Activated naive CD4-positive, alpha-beta T cell treated with anti-CD3 and anti-CD28 coated beads, Interleukin-2, amount 10 ng/mL, durations not matched to agents 7 days and 5 days (primary cell): Measurements from ENCODE around the gene ARHGEF3.

ENCODE experiments used
- CTCF ChIA-PET: fragments of 350-600 bp; sonication (Branson Sonifier 250); formaldehyde crosslinking; loops from one replicate; lab custom pipeline; 2021; ENCODE audit warnings: antibody characterized with exemption; lab: Charles Lee
- DNase-seq: peaks from one replicate; pipeline ENCODE4 v3.0.0-alpha.2; 2020
- H3K27ac Mint-ChIP-seq: one replicate; pipeline ENCODE4 v1.8.0; 2021; ENCODE audit warnings: mild to moderate bottlenecking, moderate library complexity, mixed read lengths
- H3K27me3 Mint-ChIP-seq: one replicate; pipeline ENCODE4 v1.8.0; 2021; ENCODE audit warnings: mild to moderate bottlenecking, mixed read lengths
- H3K36me3 Mint-ChIP-seq: one replicate; pipeline ENCODE4 v1.8.0; 2021; ENCODE audit warnings: mixed read lengths
- H3K4me1 Mint-ChIP-seq: one replicate; pipeline ENCODE4 v1.8.0; 2021; ENCODE audit warnings: mixed read lengths
- H3K4me3 Mint-ChIP-seq: one replicate; pipeline ENCODE4 v1.8.0; 2021; ENCODE audit warnings: mild to moderate bottlenecking, moderate library complexity, mixed read lengths
- H3K9me3 Mint-ChIP-seq: one replicate; pipeline ENCODE4 v1.8.0; 2021; ENCODE audit warnings: mixed read lengths

ARHGEF3 gene

DNA sequence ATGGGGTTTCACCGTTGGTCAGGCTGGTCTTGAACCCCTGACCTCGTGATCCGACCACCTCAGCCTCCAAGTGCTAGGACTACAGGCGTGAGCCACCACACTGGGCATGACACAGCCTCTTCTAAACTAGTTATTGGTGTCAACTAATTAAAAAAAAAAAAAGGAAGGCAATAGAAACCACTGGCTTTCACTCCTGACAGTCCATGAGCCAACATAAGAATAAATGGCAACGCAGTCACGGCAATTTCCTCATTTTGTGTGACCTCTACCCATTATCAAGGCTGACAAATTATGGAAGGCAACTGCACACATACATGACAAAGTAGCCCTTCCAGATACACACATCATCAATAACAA lies 5.9 kb downstream of the ARHGEF3 start:
- no peak overlapping the region for H3K4me3 Mint-ChIP-seq
- H3K36me3 Mint-ChIP-seq, result peaks cover 63% of the 10 kb centered on the region
- peak overlapping the region; percentile 76 for H3K27ac Mint-ChIP-seq

DNA sequence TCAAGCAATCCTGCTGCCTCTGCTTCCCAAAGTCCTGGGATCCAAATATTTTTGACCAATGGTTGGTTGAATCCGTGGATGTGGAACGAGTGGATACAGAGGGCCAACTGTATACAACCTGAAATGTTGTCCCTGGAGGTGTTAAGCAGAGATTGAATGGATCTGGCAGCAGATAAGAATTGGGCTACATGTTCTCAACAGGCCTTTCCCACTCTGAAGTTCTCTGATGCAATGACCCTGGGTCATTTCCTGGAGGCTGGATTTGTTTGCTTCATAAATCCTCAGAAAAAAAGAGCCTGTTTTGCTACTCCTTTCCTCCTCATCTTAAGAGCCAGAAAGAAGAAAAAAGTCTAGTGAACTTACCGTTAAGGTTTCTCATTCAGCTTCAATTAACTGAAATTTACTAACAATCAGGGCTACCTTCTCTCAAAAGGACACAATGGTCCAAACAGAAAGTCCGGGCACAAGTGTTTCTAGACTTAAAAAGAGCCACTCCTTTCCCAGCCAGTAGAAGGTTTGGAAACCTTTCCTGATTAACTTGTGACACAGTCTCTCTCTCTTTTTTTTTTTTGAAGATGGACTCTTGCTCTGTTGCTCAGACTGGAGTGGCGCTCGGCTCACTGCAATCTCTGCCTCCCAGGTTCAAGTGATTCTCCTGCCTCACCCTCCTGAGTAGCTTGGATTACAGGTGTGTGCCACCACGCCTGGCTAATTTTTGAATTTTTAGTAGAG lies 6.5 kb downstream of the ARHGEF3 start:
- Mint-ChIP-seq H3K4me3 (no peak overlapping the region), H3K36me3 (peaks cover 58% of the 10 kb centered on the region), H3K4me1 (peaks cover 86% of the 10 kb centered on the region), H3K9me3 (peaks cover 3% of the 10 kb centered on the region), H3K27me3 (no peaks in the 10 kb centered on the region), H3K27ac (peak overlapping the region; percentile 76)
- CTCF ChIA-PET, result interaction anchor here (7.0 kb wide), 1 partner anchor 12 kb away, joined by 92 read pairs; no protein-coding TSS in a partner anchor
- DNase-seq, result no peak

More for the DNA sequence above, 5.9 kb downstream of the ARHGEF3 start:
- H3K4me1 Mint-ChIP-seq, result peaks cover 82% of the 10 kb centered on the region
- DNase-seq, result no peak
- no peaks in the 10 kb centered on the region for H3K27me3 Mint-ChIP-seq
- peaks cover 3% of the 10 kb centered on the region for H3K9me3 Mint-ChIP-seq
- CTCF ChIA-PET, result interaction anchor here (1.2 to 7.0 kb wide), 2 partner anchors 13 to 72 kb away, joined by 3 to 92 read pairs; no protein-coding TSS in a partner anchor

DNA sequence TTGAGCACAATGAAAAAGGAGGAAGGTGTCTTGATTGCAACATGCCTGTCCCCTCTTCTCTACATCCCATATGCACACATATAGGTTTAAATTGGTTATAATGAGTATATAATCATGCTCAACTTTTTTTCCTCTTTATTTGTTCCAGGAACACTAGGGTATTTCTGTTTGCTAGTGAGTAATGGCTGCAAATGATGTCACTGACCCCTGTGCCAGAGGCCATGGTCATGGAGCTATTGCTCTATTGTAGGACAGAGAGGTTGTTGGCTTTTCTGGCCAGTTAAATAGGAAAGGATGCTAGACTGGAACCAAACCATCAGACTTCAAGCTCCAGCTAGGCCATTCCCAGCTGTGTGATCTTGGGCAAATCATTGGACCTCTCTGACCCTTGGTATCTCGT lies 9.6 kb downstream of the ARHGEF3 start:
- Mint-ChIP-seq H3K27me3 (no peaks in the 10 kb centered on the region), H3K27ac (peak overlapping the region; percentile 99), H3K4me1 (peaks cover 93% of the 10 kb centered on the region), H3K4me3 (no peak overlapping the region), H3K36me3 (peaks cover 60% of the 10 kb centered on the region), H3K9me3 (peaks cover 3% of the 10 kb centered on the region)
- DNase-seq, result no peak
- CTCF ChIA-PET, result interaction anchor here (0.9 to 2.1 kb wide), 3 partner anchors 10 to 67 kb away, joined by 3 to 6 read pairs (median 4); no protein-coding TSS in a partner anchor

DNA sequence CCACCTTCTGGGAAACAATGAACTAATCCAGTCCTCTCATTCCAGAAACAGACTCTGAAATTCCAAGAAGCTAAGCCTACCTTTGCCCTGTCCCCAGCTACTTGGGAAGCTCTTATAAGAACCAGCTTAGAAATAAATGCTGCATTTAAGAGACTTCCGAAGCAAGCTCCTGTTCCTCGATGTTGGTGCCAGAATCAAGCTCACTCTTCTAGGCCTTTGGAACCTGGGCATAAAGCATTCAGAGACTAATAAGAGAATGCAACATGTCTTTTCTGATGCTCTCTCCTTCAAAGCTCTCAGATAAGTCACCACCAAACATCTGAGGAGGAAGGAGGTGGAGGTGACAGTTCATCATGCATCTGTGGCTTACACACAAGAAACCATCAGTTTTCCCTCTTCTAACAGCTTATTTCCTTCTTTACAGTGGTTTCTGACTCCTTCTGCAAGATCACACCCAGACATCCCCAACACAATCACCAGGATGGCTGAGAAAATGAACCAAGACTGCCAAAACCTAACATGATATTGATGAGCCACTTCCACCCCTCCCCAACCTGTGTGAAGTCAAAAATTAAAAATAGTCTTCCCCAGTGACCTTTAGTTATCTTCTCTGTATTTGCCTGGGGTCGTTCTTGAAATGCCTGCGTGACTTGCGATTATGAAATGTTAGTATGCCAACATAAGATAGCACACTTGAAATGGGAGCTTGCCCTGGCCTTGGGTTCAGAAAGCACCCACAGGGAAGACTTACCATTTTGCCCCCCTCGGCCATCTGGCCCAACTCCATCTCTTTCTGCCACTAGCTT lies 11.5 kb downstream of the ARHGEF3 start:
- Mint-ChIP-seq H3K9me3 (peaks cover 3% of the 10 kb centered on the region), H3K27me3 (no peaks in the 10 kb centered on the region), H3K4me3 (peak overlapping the region; percentile 47), H3K27ac (peak overlapping the region; percentile 99), H3K4me1 (peaks cover 93% of the 10 kb centered on the region), H3K36me3 (peaks cover 61% of the 10 kb centered on the region)
- CTCF ChIA-PET, result interaction anchor here (0.8 to 3.9 kb wide), 8 partner anchors 9 to 199 kb away, joined by 3 to 59 read pairs (median 3); partner anchors contain the start of gene ARHGEF3
- DNase-seq, result peak; percentile 33

DNA sequence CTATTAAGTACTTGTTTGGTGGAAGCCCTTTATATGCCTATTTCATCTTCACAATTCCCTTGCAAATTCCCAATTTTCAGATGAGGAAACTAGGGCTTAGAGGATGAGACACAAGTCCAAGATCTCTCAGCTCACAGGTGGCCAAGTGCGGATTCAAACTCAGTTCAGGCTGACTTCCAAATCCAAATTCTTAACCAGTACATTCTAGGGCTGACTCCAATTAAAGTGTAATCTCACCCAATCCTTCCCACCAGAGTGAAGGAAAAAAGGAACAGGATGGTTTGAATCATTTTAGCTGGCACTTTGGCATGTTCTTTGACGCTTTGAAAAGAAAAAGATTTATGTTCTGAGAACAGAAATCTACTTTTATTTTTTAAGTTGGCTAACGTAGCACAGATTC lies 12.7 kb downstream of the ARHGEF3 start:
- no peaks in the 10 kb centered on the region for H3K27me3 Mint-ChIP-seq
- peaks cover 62% of the 10 kb centered on the region for H3K36me3 Mint-ChIP-seq
- H3K4me3 Mint-ChIP-seq, result peak overlapping the region; percentile 47
- peaks cover 96% of the 10 kb centered on the region for H3K4me1 Mint-ChIP-seq
- H3K9me3 Mint-ChIP-seq, result peaks cover 3% of the 10 kb centered on the region
- CTCF ChIA-PET, result interaction anchor here (0.6 to 3.9 kb wide), 8 partner anchors 11 to 200 kb away, joined by 3 to 59 read pairs (median 3); partner anchors contain the start of gene ARHGEF3
- H3K27ac Mint-ChIP-seq, result peak overlapping the region; percentile 99
- DNase-seq, result no peak

DNA sequence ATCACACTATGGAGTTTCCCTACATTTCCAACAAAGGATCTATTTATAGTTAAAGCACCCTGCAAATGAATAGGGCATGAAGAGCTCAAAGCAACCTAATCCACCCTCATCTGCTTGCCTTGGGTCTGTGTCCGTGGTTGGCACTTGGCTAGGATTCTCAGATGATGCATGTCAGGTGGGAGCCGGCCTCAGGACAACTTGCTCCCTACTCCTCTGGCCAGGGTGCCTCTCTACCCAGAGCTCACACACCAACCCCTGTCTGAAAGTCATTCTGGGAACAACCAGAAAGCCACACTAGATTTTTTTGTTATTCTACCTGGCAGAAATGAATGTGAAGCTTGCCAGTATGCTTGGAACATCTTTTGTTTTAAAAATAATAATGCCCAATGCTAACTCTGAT lies 13.2 kb downstream of the ARHGEF3 start:
- H3K36me3 Mint-ChIP-seq, result peaks cover 58% of the 10 kb centered on the region

DNA sequence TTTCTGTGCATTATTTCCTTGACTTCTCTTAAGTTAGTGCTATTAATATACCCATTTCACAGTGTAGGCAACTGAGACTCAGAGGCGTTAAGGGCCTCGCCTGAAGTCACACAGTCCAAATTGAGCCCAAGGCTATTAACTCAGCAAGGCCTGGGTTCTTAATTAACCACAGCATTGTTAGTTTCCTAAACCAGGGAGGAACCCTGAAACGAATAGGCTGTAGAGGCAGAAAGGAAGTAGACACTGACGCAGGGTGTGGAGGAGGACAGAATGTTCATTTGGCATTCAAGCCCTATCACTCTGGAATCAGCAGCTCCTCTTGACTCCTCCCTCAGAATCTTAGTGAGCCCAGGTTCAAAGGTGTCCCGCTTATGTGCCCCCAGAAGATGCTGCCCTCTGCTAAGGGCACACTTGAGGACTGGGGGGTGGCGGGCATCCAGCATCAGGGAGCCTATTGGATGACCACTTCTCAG lies 13.9 kb downstream of the ARHGEF3 start:
- Mint-ChIP-seq H3K9me3 (no peaks in the 10 kb centered on the region), H3K27ac (peak overlapping the region; percentile 99)

More for the DNA sequence above, 13.2 kb downstream of the ARHGEF3 start:
- peaks cover 97% of the 10 kb centered on the region for H3K4me1 Mint-ChIP-seq
- peak overlapping the region; percentile 47 for H3K4me3 Mint-ChIP-seq
- no peaks in the 10 kb centered on the region for H3K27me3 Mint-ChIP-seq
- H3K9me3 Mint-ChIP-seq, result no peaks in the 10 kb centered on the region
- CTCF ChIA-PET, result interaction anchor here (0.6 to 3.9 kb wide), 9 partner anchors 11 to 127 kb away, joined by 3 to 59 read pairs (median 3); partner anchors contain the start of gene ARHGEF3
- peak overlapping the region; percentile 99 for H3K27ac Mint-ChIP-seq
- DNase-seq, result no peak

DNA sequence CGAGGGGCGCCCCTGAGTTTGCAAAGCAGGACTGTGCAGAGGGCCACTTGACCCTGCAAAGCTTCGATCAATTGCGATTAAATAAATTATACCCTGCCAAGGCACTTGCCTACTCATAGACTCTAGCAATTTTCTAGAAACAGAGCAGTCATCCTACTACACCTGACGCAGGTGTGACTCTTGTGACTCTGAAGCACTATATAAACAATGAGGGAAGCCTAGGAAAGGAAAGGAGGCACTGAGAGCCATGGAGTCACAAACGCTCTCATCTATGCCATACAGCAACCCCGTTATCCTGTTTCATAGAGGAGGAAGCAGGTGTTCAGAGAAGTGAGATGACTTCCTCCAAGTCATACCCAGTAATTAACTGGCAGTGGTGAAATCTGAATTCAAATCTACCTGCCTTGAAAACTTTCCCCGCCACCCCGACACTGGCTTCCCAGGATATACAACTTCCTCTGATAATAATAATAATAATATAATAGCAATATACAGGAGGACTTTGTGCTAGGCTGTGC lies 14.4 kb downstream of the ARHGEF3 start:
- H3K9me3 Mint-ChIP-seq, result no peaks in the 10 kb centered on the region
- CTCF ChIA-PET, result interaction anchor here (1.0 to 7.9 kb wide), 5 partner anchors 12 to 85 kb away, joined by 4 to 92 read pairs (median 11); partner anchors contain the start of gene ARHGEF3
- no peaks in the 10 kb centered on the region for H3K27me3 Mint-ChIP-seq
- H3K27ac Mint-ChIP-seq, result peak overlapping the region; percentile 99
- H3K4me3 Mint-ChIP-seq, result peak overlapping the region; percentile 21
- no peak for DNase-seq
- H3K4me1 Mint-ChIP-seq, result peaks cover 100% of the 10 kb centered on the region
- H3K36me3 Mint-ChIP-seq, result peaks cover 58% of the 10 kb centered on the region

More for the DNA sequence above, 13.9 kb downstream of the ARHGEF3 start:
- Mint-ChIP-seq H3K4me3 (peak overlapping the region; percentile 47), H3K27me3 (no peaks in the 10 kb centered on the region), H3K4me1 (peaks cover 99% of the 10 kb centered on the region), H3K36me3 (peaks cover 56% of the 10 kb centered on the region)
- DNase-seq, result peak; percentile 35
- CTCF ChIA-PET, result interaction anchor here (0.7 to 3.9 kb wide), 4 partner anchors 12 to 85 kb away, joined by 3 to 59 read pairs (median 7); partner anchors contain the start of gene ARHGEF3

DNA sequence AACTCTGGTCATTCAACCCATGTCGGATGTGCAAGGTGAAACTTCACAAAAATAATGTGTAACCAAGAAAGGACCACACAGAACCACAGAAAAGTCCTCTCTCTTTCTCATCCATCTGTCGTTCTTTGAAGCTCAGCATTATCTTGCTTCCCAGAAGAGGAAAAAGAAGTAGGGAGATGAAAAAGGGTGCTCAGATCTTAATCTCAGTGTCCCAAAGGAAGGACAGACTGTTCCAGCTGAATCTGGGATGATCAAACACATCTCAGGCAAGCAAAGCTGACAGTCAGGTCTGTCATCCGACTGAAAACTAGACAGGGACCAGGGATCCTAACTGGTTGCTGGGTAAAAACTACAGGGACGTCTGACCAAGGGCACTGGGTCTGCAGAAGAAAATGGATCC lies 16.2 kb downstream of the ARHGEF3 start:
- H3K4me1 Mint-ChIP-seq, result peaks cover 100% of the 10 kb centered on the region
- H3K36me3 Mint-ChIP-seq, result peaks cover 64% of the 10 kb centered on the region
- peak overlapping the region; percentile 99 for H3K27ac Mint-ChIP-seq
- no peak for DNase-seq
- no peaks in the 10 kb centered on the region for H3K9me3 Mint-ChIP-seq
- CTCF ChIA-PET, result interaction anchor here (1.2 to 7.9 kb wide), 4 partner anchors 14 to 33 kb away, joined by 4 to 92 read pairs (median 7); partner anchors contain the start of gene ARHGEF3
- H3K4me3 Mint-ChIP-seq, result peak overlapping the region; percentile 37
- no peaks in the 10 kb centered on the region for H3K27me3 Mint-ChIP-seq

DNA sequence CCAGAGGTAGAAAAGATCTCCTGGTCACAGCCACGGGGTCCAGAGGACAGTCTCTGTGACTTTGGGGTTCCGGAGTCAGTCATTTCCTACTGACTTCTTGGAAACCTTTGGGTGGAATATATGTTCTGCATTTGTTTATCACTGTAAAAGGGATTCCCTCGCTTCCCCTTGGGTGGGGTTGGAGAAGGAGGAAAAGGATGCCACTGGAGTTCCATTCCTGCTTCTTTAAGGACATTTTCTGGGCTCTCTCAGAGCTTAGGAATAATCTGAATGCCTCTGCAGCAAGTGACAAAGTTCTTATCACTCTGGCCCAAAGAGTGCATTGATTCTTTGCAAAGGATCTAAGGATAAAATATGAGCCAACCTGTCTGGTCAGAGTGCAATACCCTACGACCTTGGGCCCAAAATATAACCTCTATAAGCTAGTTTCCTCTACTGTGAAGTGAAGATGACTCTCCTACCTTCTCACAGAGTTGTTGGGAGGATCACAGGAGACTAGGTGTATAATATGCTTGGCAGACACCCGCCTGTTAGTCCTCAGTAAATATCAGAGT lies 17.2 kb downstream of the ARHGEF3 start:
- CTCF ChIA-PET, result interaction anchor here (0.9 to 7.9 kb wide), 5 partner anchors 14 to 81 kb away, joined by 3 to 92 read pairs (median 5); partner anchors contain the start of gene ARHGEF3

DNA sequence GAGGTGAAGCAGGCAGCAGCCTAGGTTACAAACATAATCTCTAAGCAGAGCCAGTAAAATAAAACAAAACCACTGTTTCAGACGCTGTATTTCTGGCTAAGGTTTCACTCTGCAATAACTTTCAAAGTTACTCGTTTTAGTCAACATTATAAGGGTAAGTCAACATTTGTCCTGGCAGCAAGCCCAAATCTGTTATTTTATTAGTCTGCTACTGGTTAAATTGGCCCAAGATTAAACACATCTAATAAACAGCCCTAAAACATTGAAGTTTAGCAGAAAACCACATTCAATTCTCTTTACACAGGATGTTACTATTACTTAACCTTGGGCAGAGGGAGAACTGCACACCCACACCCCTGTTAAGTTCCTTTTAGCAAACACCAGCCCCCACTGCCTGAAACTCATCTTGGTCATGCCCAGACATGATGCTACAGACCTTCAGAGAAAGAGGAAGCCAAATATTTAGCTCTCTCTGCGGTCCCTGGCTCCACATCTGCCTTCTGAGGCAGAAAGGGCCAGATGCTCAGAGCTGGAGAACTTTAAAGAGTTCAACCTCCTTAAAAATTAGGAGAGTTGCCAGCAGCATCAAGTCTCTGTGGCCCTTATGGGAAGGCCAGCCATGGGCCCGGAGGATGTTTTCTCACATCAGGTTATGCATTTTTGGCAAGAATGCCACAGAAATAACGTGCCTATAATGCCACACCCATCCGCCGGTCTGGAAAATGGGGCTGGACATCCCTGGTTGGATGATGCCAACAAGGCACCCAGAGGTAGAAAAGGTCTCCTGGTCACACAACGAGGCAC lies 17.9 kb downstream of the ARHGEF3 start:
- peak overlapping the region; percentile 62 for H3K4me3 Mint-ChIP-seq
- no peaks in the 10 kb centered on the region for H3K9me3 Mint-ChIP-seq
- no peaks in the 10 kb centered on the region for H3K27me3 Mint-ChIP-seq
- CTCF ChIA-PET, result interaction anchor here (0.7 to 7.9 kb wide), 6 partner anchors 15 to 84 kb away, joined by 3 to 92 read pairs (median 4); partner anchors contain the start of gene ARHGEF3
- H3K36me3 Mint-ChIP-seq, result peaks cover 75% of the 10 kb centered on the region
- peaks cover 98% of the 10 kb centered on the region for H3K4me1 Mint-ChIP-seq
- H3K27ac Mint-ChIP-seq, result peak overlapping the region; percentile 99
- peak; percentile 84 for DNase-seq

More for the DNA sequence above, 17.2 kb downstream of the ARHGEF3 start:
- Mint-ChIP-seq H3K36me3 (peaks cover 72% of the 10 kb centered on the region), H3K4me1 (peaks cover 100% of the 10 kb centered on the region), H3K9me3 (no peaks in the 10 kb centered on the region), H3K27ac (peak overlapping the region; percentile 99), H3K27me3 (no peaks in the 10 kb centered on the region), H3K4me3 (peak overlapping the region; percentile 62)
- DNase-seq, result no peak

DNA sequence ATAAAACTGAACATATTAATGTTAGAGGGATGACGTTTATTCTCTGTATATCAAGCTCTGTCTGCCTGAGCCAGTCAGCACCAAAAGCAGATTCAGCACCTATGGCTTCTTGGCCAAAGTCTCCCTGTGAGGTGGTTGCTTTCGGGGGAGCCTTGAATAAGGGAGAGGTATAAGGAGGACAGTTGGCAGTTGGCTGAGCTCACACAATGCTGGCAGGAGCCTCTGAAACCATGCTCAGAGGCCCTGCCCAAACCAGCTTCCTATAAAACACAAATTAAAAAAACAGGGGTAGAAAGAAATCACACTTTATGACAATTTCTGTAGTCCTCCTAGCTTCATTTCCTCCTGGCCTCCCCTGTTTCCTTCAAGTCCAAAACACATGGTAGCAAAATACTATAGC lies 18.8 kb downstream of the ARHGEF3 start:
- CTCF ChIA-PET, result interaction anchor here (1.2 to 7.9 kb wide), 4 partner anchors 9 to 78 kb away, joined by 4 to 92 read pairs (median 12); partner anchors contain the start of gene ARHGEF3
- peaks cover 75% of the 10 kb centered on the region for H3K36me3 Mint-ChIP-seq
- H3K9me3 Mint-ChIP-seq, result no peaks in the 10 kb centered on the region
- peak overlapping the region; percentile 99 for H3K27ac Mint-ChIP-seq
- H3K27me3 Mint-ChIP-seq, result no peaks in the 10 kb centered on the region
- H3K4me3 Mint-ChIP-seq, result peak overlapping the region; percentile 62
- peaks cover 98% of the 10 kb centered on the region for H3K4me1 Mint-ChIP-seq
- peak; percentile 31 for DNase-seq
